HG02852 (cell line): ENCODE data around the gene NKX6-1.

Source experiments
- ATAC-seq: cut with Tn5 transposase; IDR thresholded peaks from one replicate; pipeline ENCODE4 v1.9.1; 2021; ENCODE audit warnings: mild to moderate bottlenecking, moderate library complexity; ENCODE audit not compliant: unreplicated experiment

The NKX6-1 gene

DNA sequence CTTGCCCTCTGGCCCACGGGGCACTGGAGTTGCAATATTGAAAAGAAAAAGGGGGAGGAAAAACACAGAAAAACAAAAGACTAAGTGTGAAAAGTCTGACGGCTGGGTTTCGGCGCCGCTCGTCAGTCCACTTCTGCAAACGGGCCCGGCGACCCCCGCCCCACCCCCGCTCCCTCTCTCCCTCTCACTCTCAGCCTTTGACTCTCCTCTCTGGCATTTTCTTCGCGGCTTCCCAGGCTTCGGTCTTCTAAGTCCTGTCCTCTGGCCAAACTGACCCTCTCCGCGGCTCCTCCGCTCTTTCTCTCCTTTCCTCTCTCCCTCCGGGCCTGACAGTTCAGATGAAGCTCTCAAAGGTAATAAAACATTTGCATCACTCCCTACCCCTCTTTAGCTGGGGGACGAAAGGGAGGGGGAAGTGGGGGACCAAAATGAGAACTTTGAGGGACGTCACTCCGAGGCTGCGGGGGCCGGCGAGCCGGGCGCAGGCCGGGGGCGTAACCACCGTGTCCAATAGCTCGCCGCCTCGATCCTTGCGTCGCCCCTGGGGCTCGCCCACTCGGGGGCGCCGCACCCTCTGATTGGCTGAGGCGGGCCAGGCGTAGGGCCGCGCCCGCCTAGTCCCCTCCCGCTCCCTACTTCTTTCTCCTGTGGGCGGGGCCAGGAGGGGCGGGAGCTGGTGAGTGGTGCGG is at the start of gene NKX6-1:
NKX6-1 (minus strand) TSS at position 358 of the 689 bp plus-strand sequence. CDS start 1,064 bp downstream, outside the sequence.
- ATAC-seq = no peak

DNA sequence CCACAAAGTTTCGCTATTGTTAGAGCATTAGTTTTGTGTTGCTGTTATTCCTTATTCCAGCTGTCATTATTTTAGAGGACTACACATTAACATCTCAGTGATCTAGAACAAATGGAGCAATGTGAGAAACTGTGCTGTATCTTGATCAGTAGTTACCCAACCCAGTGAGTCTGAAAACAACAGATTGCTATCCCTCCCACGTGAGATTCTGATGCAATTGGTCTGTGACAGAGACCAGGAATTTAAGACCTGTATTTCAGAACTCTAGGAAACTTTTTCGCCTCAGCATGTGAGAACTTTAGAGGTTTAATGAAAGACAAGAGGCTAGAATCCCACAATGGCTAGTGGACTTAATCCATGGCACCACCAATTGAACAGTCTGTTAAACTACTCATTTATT is 48.1 kb upstream of the NKX6-1 start:
- ATAC-seq = no peak

DNA sequence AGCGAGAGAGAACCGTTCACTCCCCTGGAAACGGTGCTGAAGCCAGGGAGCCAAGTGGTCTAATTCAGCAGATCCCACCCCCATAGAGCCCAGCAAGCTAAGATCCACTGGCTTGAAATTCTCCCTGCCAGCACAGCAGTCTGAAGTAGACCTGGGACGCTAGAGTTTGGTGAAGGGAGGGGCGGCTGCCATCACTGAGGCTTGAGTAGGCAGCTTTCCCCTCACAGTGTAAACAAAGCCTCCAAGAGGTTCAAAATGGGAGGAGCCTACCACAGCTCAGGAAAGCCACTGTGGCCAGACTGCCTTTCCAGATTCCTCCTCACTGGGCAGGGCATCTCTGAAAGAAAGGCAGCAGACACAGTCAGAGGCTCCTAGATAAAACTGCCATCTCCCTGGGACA is 46.0 kb upstream of the NKX6-1 start:
- ATAC-seq = no peak

DNA sequence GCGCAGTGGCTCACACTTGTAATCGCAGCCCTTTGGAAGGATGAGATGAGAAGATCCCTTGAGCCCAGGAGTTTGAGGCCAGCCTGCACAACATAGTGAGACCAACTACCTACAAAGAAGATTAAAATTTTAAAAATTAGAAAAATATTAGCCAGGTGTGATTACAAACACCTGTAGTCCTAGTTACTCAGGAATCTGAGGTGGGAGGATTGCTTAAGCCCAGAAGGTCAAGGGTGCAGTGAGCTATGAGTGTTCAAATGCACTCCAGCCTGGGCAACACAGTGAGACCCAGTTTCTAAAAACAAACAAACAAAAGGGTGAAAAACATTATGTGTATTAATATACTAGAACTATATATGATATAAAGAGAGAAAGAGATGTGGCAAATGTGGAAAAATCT is 36.8 kb upstream of the NKX6-1 start:
- no peak for ATAC-seq

DNA sequence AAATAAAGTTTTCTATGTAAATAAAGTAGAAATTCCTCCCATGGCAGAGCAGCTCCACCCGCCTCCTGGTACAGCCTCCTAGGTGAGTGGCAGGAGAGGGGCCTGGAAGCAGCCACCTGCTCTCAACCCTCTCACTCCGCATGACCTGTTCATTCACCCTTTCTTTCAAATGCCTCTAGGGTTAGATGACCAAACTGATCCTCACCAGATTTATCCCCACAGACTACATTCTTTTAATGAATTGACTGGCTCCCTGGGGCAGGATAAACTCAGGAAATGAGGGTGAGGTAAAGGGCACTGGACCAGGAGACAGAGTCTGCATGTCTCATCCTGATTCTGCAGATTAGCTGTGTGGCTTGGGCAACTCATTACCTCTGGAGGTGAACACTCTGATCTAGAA is 32.6 kb upstream of the NKX6-1 start:
- no peak for ATAC-seq

DNA sequence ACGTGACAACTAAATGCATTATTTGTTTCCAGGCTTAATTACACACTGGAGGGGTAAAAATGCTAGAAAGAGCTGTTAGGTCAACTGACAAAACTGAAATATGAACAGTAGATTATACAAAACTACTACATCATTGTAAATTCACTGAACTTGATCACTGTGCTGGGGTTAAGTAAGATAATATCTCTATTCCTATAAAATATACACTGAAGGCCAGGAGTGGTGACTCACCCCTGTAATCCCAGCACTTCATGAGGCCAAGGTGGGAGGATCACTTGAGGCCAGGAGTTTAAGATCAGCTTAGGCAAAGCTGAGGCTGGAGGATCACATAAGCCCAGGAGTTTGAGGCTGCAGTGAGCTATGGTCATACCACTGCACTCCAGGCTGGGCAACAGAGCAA is 31.8 kb upstream of the NKX6-1 start:
- no peak for ATAC-seq

DNA sequence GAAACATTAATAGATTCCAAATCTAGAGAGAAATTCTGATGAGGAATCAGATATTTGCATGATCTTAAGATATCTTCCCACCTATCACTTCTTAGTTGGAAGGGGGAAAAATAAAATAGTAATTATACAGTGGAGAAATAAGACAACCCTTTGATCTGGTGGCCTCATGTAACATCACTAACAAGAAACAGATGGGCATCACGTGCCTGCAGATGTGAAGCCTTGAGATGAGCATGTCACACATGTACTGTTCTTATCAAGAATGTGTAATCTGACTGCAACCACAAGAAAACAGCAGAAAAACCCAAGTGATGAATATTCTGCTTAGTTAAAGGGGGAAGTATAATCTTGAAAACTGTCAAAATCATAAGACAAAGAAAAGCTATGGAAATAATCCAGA is 31.4 kb upstream of the NKX6-1 start:
- ATAC-seq = no peak

DNA sequence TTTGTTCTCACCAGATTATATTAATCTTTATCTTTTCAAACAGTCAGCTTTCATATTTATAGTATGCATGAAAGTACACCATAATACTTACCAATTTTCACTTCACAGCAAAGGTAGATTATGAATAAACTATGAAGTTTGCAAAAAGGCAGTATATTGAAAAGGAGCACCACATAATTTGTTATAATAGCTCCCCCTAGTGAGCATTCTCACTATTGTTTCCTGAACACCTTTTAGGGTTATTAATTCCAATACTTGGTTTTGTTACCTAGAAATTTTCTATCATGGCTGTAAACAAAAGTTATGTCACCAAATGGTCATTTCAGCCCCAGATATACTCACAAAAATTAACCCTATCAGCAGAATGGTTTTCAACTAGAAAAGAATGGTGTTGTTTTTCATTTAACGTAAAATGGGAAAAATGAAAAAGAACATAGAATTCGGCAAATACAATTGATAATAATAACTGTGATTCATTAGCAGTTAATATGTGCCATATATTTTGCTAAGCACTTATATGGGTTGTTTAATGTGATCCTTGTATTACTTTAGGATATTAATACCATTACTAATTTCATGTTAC is 30.2 kb upstream of the NKX6-1 start:
- ATAC-seq = no peak

DNA sequence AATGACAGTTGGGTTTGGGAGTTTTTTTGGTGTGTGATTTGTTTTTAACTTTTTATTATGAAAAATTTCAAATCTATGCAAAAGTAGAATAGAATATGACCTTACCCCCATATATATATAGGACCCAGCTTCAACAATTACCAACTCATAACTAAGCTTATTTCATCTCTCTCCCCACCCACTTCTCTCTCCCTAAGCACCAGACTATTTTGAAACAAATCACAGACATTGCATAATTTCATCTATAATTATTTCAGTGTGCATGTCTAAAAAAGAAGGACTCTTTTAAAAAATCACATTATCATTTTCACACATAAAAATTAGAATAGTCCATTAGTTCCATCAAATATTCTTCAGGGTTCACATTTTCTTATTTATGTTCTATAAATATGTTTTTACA is 28.3 kb upstream of the NKX6-1 start:
- no peak for ATAC-seq

DNA sequence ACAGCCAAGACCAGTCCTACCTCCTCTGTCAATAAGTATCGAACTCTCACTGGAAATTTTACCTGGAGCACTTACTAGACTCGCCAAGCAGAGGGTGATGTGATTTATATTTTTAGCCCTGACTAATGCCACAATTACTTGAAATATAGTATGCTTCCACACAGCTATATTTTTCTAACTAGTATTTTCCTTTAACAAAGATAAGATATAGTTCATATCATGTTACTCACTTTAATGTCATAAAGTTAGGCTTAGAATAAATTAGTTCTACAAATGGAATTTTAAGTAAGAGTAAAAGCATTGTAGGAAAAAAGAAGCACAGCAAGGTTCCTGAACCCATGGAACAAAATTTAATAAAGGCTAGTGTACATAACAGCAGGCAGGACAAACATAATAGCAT is 16.0 kb upstream of the NKX6-1 start:
- no peak for ATAC-seq

DNA sequence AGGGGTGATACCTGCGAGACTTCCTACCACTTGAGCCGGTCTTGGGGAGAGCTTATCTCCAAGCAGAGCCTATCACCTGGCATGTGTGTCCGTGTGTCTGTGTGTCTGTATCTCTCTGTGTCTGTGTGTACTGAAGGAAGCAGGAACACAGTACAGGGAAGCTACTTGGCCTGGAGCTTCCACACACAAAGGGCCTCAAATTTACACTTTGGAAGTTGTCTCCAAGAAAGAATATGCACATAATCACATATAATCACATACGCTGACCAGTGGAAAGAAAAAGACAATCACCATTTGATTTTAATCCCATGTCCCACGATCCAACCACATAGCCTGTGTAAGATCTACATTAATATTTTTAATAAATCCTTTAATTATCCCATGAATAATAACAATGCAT is 13.2 kb upstream of the NKX6-1 start:
- ATAC-seq = no peak

DNA sequence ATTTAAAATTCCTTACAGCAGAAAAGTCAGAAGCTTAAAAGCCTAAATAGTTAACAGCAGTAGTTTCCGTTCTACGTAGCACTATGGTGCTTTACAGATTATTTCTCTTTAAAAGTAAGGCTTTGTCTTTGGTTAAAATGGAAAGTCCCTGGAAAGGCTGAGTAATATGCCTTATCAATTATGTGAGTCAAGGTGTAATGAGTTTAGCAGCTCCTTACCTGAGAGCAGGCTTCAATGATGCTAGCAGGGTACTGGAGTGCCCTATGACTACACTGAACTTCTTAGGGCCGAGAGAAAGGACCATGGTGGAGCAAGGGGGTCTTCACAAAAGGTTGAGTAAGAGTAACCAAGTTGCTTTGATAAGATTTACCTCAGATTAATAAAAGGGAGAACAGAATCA is 12.6 kb upstream of the NKX6-1 start:
- no peak for ATAC-seq

DNA sequence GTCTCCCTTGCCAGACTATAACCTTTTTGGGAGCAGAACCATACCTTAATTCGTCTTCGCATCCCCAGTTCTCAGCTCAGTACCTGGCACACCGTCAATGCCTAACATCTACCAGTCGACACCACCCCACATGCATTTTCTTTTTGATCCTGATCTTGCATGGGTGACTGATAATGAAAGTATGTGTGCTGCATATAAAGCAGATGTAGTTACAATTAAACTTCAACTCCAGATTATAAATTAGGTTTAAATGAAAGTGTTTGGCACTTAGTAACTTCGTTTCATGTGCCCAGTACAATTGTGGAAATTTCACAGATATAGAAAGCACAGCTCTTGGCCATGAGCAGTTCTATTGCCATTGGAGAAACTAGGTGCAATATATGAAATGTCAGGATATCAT is 8.8 kb upstream of the NKX6-1 start:
- ATAC-seq = no peak

DNA sequence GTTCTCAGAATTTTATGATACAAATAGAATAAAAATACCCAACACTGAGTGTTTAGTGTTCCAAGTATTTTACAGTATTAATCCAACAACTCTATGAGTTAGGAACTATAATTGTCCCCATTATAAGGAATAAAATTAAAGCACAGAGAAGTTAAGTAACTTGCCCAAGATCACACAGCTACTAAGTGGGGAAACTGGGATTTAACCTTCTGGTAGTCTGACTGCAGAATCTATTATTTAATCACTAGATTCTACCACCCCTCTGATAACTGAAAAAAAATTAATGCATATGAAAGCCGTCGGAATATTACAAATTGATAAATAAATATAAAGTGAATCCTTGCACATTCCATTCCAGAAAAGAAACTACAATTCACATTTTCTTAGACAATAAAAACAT is 5.7 kb upstream of the NKX6-1 start:
- ATAC-seq = no peak

DNA sequence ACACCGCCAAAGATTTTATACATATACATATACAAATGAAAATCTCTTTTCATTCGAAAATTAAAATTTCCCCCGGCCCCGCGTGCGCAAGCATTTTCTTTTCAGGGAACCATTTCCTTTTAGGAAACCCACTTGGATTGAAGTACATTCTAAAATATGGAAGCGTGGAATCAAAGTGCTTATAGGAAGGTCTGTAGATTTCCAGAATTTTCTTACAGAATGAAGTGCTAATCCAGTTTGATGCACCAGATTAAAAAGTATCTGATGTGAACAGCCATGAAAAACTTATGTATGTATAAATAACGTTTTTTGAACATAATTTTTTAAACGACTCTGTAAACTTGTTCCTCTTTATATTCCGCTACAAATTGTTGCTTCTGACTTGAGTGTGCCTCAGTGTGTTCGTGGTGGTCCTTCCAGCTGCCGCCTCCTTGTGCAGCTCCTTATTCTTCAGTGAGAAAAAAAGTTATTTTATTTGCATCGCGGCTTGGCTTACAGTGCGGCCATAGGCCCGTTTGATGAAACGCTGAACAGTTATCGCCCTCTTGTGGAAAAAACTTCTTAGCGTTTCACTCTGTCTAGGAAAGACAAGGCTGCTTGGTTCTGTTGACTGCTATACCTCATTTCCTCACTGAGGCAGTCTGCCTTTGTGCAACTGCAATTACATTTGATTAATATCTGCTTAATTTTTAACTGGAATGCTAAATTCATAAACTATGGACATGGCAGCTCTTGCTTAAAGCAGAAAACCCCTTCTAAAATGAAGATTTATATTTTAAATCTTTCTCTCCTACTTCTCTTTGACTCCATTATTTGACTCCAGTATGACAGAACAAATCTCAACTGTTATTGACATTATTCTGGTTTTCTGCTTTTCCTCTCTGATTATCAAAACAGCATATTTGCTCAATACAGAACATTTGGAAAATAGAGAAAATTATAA is 4.7 kb upstream of the NKX6-1 start:
- peak; percentile 84 for ATAC-seq

DNA sequence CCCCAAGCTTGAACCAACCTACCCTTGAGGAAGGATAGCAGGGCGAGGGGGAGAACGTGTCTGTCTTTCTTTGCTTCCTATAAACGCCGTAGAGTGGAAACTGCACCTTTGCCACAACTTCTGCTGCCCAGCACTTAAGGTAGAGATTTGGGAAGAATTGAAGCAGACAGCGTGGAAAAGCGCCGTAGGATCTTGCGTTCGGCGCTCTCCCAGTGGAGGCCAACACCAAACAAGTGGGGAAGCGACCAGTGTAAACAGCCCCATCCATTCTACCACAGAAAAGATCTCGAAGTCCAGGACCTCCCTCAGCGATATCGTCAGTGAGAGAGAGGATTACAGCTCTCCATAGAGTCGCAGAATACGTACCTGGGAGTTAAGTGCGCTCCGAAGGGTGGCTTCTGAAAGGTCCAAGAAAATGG is 3.9 kb upstream of the NKX6-1 start:
- no peak for ATAC-seq

DNA sequence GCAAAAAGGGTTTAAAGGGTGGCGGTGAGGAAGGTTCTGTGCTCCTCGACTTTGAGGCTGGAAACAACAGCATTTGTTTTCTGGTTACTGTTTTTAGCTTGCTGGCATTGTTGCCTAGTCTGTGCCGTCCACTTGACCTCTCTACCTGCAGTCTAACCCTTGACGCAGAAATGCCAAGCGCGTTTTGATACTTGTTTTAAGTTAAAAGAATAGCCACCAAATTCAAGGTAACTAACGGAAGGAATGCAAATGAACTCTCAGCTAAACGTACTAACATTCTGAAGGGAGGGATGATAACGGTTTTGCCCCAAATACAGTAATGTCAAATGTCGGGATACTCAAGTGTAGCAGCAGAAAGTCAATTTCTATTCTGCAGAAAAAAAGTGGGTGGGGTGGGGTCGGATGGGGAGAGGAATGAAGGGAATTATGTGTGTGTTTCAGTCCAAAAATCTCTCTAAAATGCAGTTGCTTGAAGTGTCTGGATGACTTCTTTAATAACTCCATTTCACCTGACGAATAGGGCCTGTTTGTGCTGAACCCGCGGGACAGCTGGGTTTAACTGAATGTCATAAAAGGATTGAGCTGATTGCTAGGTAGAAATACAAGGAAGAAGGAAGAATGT is 3.4 kb upstream of the NKX6-1 start:
- ATAC-seq = no peak

DNA sequence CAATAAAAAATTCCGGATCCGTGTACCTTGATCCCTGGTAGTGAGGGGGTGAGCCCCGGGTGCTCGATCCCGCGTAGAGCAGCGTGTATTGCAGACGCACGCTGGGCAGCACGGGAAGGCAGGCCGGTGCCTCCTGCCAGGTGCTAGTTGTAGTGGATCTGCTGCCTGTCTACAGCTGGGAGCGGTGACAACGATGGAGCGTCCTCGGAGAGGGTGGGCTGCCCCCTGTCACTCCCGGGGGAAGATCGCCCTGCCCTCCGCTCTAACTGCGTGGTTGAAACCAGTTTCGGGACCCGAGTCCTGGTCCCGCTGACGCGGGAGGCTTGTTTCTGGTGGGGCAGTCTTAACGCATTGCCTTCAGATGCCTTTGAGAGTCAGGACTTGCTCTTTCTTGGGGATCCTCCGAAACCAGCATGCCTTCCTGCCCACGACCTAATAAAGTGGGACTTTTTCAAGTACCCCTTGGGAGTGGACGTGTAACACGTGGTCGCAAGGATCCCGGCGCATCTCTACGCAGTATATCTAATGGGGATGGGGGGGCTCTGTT is 2.7 kb upstream of the NKX6-1 start:
- no peak for ATAC-seq

DNA sequence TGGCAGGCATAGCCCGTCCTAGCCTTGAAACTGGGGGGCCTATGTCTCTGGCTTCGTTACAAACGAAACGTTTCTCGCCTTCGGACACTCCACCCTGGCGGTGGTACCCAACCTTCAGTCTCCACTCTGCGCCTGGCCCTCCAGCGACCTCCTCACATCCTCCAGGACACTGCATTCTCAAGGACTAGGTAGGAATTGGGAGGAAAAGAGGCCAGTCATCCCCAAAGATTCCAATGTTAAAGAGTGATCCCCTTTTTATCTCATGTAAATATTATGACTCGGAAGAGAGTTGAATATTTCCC is 2.1 kb upstream of the NKX6-1 start:
- no peak for ATAC-seq

DNA sequence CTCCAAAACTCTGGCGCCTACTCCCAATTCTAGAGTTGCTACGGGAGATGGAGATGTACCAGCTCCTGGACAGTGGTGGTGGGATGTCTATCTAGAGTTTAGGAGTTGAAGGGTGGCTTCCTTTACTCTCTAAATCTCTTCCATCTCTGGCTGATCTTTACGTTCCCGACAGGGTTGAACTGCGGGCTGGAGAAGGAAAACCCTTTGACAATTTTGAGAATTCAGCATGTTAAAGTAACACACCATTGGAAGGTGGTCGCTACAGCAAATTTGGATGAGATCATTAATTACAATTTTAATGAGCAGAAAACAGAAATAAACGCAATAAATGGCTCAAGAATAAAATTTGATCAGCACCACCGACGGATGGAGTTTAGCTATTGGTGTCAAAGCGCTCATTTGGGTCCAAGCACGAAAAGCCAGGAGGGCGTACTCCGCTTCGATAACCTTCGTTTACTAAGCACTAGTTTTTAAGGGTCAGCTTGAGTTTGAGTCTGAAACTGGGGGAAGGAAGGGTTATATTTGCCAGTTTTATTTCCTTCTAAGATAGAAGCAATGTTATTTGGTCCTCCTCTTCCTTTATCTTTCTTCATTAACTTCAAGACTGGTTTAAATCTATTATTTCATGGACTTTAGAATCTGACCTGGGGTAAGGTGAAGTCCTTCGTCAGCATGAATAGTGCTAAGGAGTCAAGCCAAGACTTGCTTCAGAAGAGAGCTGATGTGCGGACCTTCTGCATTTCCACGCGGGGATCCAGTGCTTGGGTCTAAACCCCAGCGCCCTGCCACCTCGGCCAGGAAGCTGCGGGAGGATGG is 1.5 kb upstream of the NKX6-1 start:
- ATAC-seq = no peak

DNA sequence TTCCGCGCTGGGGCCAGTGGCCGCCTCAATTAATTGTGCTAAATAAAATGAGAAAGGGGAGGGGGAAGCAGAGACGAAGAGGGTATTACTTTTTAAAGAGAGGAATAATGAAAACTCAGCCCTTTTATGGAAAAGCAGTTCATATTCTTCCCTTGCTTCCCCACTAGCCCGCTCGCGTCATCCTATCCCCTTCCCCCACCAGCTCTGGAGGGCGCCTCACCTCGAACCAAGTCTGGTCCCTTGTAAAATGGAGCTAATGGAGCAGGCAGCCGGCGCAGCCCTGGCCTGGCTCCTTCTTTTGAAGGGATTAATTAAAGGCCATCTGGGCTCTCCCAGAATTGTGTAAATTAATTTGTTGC is 511 bp upstream of the NKX6-1 start:
- ATAC-seq = no peak
